Type B pancreatic cell (in vitro differentiated cells): ENCODE data around the gene REV1. TPM values are rescaled to one million over a fixed set of nuclear protein-coding genes. Genes with fewer than 3 reads are reported as not detected.

Source experiments
- DNase-seq: peaks from one replicate; pipeline ENCODE4 v3.0.0; 2021; ENCODE audit warnings: mixed read lengths; ENCODE audit not compliant: unreplicated experiment; ENCODE audit errors: extremely low spot score
- H3K27ac Mint-ChIP-seq: 2 replicates; pipeline ENCODE4 v1.8.0; 2021; ENCODE audit warnings: mild to moderate bottlenecking, mixed read lengths
- H3K27me3 Mint-ChIP-seq: 2 replicates; pipeline ENCODE4 v1.8.0; 2021; ENCODE audit warnings: mixed read lengths
- H3K36me3 Mint-ChIP-seq: 2 replicates; pipeline ENCODE4 v1.8.0; 2021; ENCODE audit warnings: mixed read lengths
- H3K4me1 Mint-ChIP-seq: one replicate; pipeline ENCODE4 v1.8.0; 2021; ENCODE audit warnings: mixed read lengths; ENCODE audit not compliant: unreplicated experiment
- H3K4me3 Mint-ChIP-seq: 2 replicates; pipeline ENCODE4 v1.8.0; 2021; ENCODE audit warnings: mild to moderate bottlenecking, mixed read lengths
- H3K9me3 Mint-ChIP-seq: 2 replicates; pipeline ENCODE4 v1.8.0; 2021; ENCODE audit warnings: mixed read lengths
- CTCF ChIP-seq: fragments of 200-600 bp; sonication (generic); conservative IDR thresholded peaks from 2 replicates; pipeline ENCODE4 v1.5.0; 2021; ENCODE audit warnings: antibody characterized with exemption, mild to moderate bottlenecking
- long read RNA-seq: library from polyadenylated mRNA; unstranded; transcript quantifications from one replicate; pipeline ENCODE4 v2.0.0, GENCODE V29; 2020
- total RNA-seq: library from RNA; stranded (reverse); gene quantifications from 2 replicates; pipeline ENCODE4 v1.2.1, GENCODE V29; 2021; ENCODE audit warnings: low replicate concordance

The REV1 gene
- total RNA-seq: 29.0 and 42.6 TPM in 2 replicates
- long read RNA-seq, partial matches to known transcripts: 8 of 15 reads
- long read RNA-seq, other reads (novel, unspliced or antisense): 7 of 15 reads

- peak; percentile 79 for TF ChIP-seq CTCF
- peaks cover 5% of the 10 kb centered on the region for H3K27me3 Mint-ChIP-seq
- DNase-seq: peak; percentile 97
- peak within 1 kb of the TSS; percentile 97 for H3K27ac Mint-ChIP-seq
- peak within 1 kb of the TSS; percentile 96 for H3K4me3 Mint-ChIP-seq
- peaks cover 36% of the 10 kb centered on the region for H3K4me1 Mint-ChIP-seq
- no peaks in the 10 kb centered on the region for H3K9me3 Mint-ChIP-seq
- H3K36me3 Mint-ChIP-seq: peaks cover 5% of the 10 kb centered on the region
These were observed at the start of gene REV1 for GRCh38 chr2:99489761-99490622. TSS of gene REV1 (minus strand) at chr2:99490017. CDS start at chr2:99464975, 25,042 bp downstream.

GRCh38 chr2:99537910-99538485 lies 48.2 kb upstream of the REV1 start:
- peaks cover 8% of the 10 kb centered on the region for H3K9me3 Mint-ChIP-seq
- H3K4me3 Mint-ChIP-seq: no peak overlapping the region
- H3K27me3 Mint-ChIP-seq: no peaks in the 10 kb centered on the region
- no peaks in the 10 kb centered on the region for H3K36me3 Mint-ChIP-seq
- no peaks in the 10 kb centered on the region for H3K4me1 Mint-ChIP-seq
- no peak for DNase-seq
- no peak for TF ChIP-seq CTCF
- H3K27ac Mint-ChIP-seq: no peak overlapping the region

- Mint-ChIP-seq H3K27me3 (peaks cover 4% of the 10 kb centered on the region), H3K4me3 (no peak overlapping the region), H3K36me3 (no peaks in the 10 kb centered on the region), H3K9me3 (no peaks in the 10 kb centered on the region), H3K4me1 (peaks cover 5% of the 10 kb centered on the region), H3K27ac (no peak overlapping the region)
- TF ChIP-seq CTCF: no peak
- no peak for DNase-seq
These were observed 34.2 kb upstream of the REV1 start for GRCh38 chr2:99524056-99524455.

GRCh38 chr2:99522157-99522556 lies 32.3 kb upstream of the REV1 start:
- no peak for TF ChIP-seq CTCF
- Mint-ChIP-seq H3K4me3 (no peak overlapping the region), H3K27ac (no peak overlapping the region), H3K9me3 (no peaks in the 10 kb centered on the region), H3K4me1 (peaks cover 5% of the 10 kb centered on the region), H3K27me3 (peaks cover 5% of the 10 kb centered on the region), H3K36me3 (no peaks in the 10 kb centered on the region)
- no peak for DNase-seq

- Mint-ChIP-seq H3K27me3 (peaks cover 9% of the 10 kb centered on the region), H3K36me3 (no peaks in the 10 kb centered on the region), H3K27ac (no peak overlapping the region), H3K4me3 (no peak overlapping the region), H3K9me3 (no peaks in the 10 kb centered on the region), H3K4me1 (peaks cover 5% of the 10 kb centered on the region)
- no peak for DNase-seq
- TF ChIP-seq CTCF: no peak
These were observed 31.0 kb upstream of the REV1 start for GRCh38 chr2:99520813-99521212.
